Fibroblast of lung (primary cell): ENCODE measurements around the gene CDK15. TPM values are rescaled to one million over a fixed set of nuclear protein-coding genes. Genes with fewer than 3 reads are reported as not detected.

Experiments
- DNase-seq, 2 donors: peaks; one replicate each; pipeline versions ENCODE4 v3.0.0 to v3.0.0-alpha.2; 2010; ENCODE audit warnings: low read depth in 2 of 2
- H2AFZ ChIP-seq: 2 replicates; pipeline ENCODE4 v1.5.1; 2012; ENCODE audit warnings: low read length, control low read depth, inconsistent platforms
- H3K27ac ChIP-seq: 2 replicates; pipeline ENCODE4 v1.5.1; 2011; ENCODE audit warnings: low read length, control low read depth; ENCODE audit not compliant: insufficient read depth
- H3K27me3 ChIP-seq: 2 replicates; pipeline ENCODE4 v1.5.1; 2011; ENCODE audit warnings: mild to moderate bottlenecking, low read length; ENCODE audit not compliant: control insufficient read depth, insufficient read depth
- H3K36me3 ChIP-seq: 2 replicates; pipeline ENCODE4 v1.5.1; 2011; ENCODE audit warnings: low read length; ENCODE audit not compliant: control insufficient read depth, insufficient read depth
- H3K4me1 ChIP-seq: 2 replicates; pipeline ENCODE4 v1.5.1; 2011; ENCODE audit warnings: low read length; ENCODE audit not compliant: control insufficient read depth, insufficient read depth; ENCODE audit errors: extremely low read depth
- H3K4me2 ChIP-seq: 2 replicates; pipeline ENCODE4 v1.5.1; 2011; ENCODE audit warnings: low read length, control low read depth; ENCODE audit not compliant: insufficient read depth; ENCODE audit errors: extremely low read depth
- H3K4me3 ChIP-seq, 4 experiments: fragments of 200-600 bp in 1 of 4; sonication (generic) in 1 of 4; replicated peaks in 1 of 4; 2 replicates each; pipeline ENCODE4 v1.5.1; 2011 to 2016; ENCODE audit warnings: low read length in 4 of 4, low read depth in 3 of 4, mild to moderate bottlenecking in 3 of 4, control low read depth in 2 of 4, inconsistent platforms in 1 of 4, mixed read lengths in 1 of 4; ENCODE audit not compliant: insufficient read depth in 1 of 4; ENCODE audit errors: control extremely low read depth in 1 of 4
- H3K79me2 ChIP-seq: 2 replicates; pipeline ENCODE4 v1.5.1; 2012; ENCODE audit warnings: mild to moderate bottlenecking, low read length, inconsistent platforms; ENCODE audit not compliant: control insufficient read depth, insufficient read depth
- H3K9ac ChIP-seq: 2 replicates; pipeline ENCODE4 v1.5.1; 2011; ENCODE audit warnings: mild to moderate bottlenecking, low read length, control low read depth; ENCODE audit not compliant: insufficient read depth
- H3K9me3 ChIP-seq: 2 replicates; pipeline ENCODE4 v1.5.1; 2012; ENCODE audit warnings: low read depth, low read length; ENCODE audit not compliant: control insufficient read depth, insufficient read depth
- H4K20me1 ChIP-seq: 2 replicates; pipeline ENCODE4 v1.5.1; 2011; ENCODE audit warnings: low read length; ENCODE audit not compliant: control insufficient read depth, insufficient read depth; ENCODE audit errors: extremely low read depth
- CTCF ChIP-seq, 2 donors: IDR thresholded peaks in 1 of 2; conservative IDR thresholded peaks in 1 of 2; 1 replicate in 1 of 2; 2 replicates in 1 of 2; pipeline ENCODE4 v1.5.1; 2011 to 2012; ENCODE audit warnings: low read length in 2 of 2, control low read depth in 1 of 2, inconsistent platforms in 1 of 2, low read depth in 1 of 2, mild to moderate bottlenecking in 1 of 2
- EZH2 ChIP-seq: IDR thresholded peaks from 2 replicates; pipeline ENCODE4 v1.5.1; 2012; ENCODE audit warnings: low read length, control low read depth, mild to moderate bottlenecking; ENCODE audit errors: missing control alignments
- polyA plus RNA-seq, 2 donors: library from polyadenylated mRNA; depleted of rRNA in 1 of 2; stranded (reverse) in 1 of 2; unstranded in 1 of 2; fragments of >200 nt; gene quantifications; 2 replicates each; pipeline ENCODE4 v1.2.1, GENCODE V29; 2011 to 2012; ENCODE audit warnings: missing spikeins in 1 of 2
- total RNA-seq: library from RNA; depleted of rRNA; stranded (reverse); fragments of >200 nt; gene quantifications from 2 replicates; pipeline ENCODE4 v1.2.1, GENCODE V29; 2014

The CDK15 gene
- total and polyA plus RNA-seq, 2 donors (not counting 1 experiment from before 2014, with no cell fraction given) = 2.3 to 5.1 TPM

GRCh38 chr2:201880579-201880978, 74.2 kb downstream of the CDK15 start:
- Histone ChIP-seq H4K20me1 (no peaks in the 10 kb centered on the region), H3K36me3 (no peaks in the 10 kb centered on the region), H3K79me2 (no peaks in the 10 kb centered on the region), H3K9ac (no peak overlapping the region), H3K27me3 (no peaks in the 10 kb centered on the region), H3K4me3 (no peak overlapping the region), H3K4me2 (peak overlapping the region; percentile 53), H2AFZ (peak overlapping the region; percentile 14), H3K4me1 (peaks cover 23% of the 10 kb centered on the region), H3K9me3 (no peaks in the 10 kb centered on the region), H3K27ac (peak overlapping the region; percentile 62)
- peak; percentile 50 to 67 for DNase-seq
- TF ChIP-seq CTCF (conservative IDR thresholded peaks at IDR 0.05 in 1 of 2, IDR thresholded peaks at IDR 0.05 in 1 of 2; ENCODE audit: low read depth in 1 of 2, low read length in 2 of 2) (no peak), EZH2 (no peak)

GRCh38 chr2:201880993-201881611, 74.8 kb downstream of the CDK15 start:
- peak overlapping the region; percentile 53 for H3K4me2 ChIP-seq
- H3K4me3 ChIP-seq = no peak overlapping the region
- peaks cover 23% of the 10 kb centered on the region for H3K4me1 ChIP-seq
- no peak for TF ChIP-seq CTCF (conservative IDR thresholded peaks at IDR 0.05 in 1 of 2, IDR thresholded peaks at IDR 0.05 in 1 of 2; ENCODE audit: low read depth in 1 of 2, low read length in 2 of 2)
- no peaks in the 10 kb centered on the region for H3K27me3 ChIP-seq
- DNase-seq = peak; percentile 36 to 74
- H2AFZ ChIP-seq = peak overlapping the region; percentile 14
- no peaks in the 10 kb centered on the region for H4K20me1 ChIP-seq
- H3K9me3 ChIP-seq = no peaks in the 10 kb centered on the region
- H3K36me3 ChIP-seq = no peaks in the 10 kb centered on the region
- H3K79me2 ChIP-seq = no peaks in the 10 kb centered on the region
- H3K27ac ChIP-seq = peak overlapping the region; percentile 62
- H3K9ac ChIP-seq = no peak overlapping the region

- Histone ChIP-seq H3K4me2 (no peak overlapping the region), H3K36me3 (no peaks in the 10 kb centered on the region), H3K4me1 (peaks cover 23% of the 10 kb centered on the region), H3K9me3 (no peaks in the 10 kb centered on the region), H3K27ac (peak overlapping the region; percentile 62), H3K9ac (no peak overlapping the region), H4K20me1 (no peaks in the 10 kb centered on the region), H2AFZ (no peak overlapping the region), H3K4me3 (no peak overlapping the region), H3K79me2 (no peaks in the 10 kb centered on the region), H3K27me3 (no peaks in the 10 kb centered on the region)
- TF ChIP-seq CTCF (conservative IDR thresholded peaks at IDR 0.05 in 1 of 2, IDR thresholded peaks at IDR 0.05 in 1 of 2; ENCODE audit: low read depth in 1 of 2, low read length in 2 of 2) (no peak), EZH2 (no peak)
- DNase-seq = peak in 1 of 2 donors; percentile 51
These were observed 75.4 kb downstream of the CDK15 start for GRCh38 chr2:201881741-201882140.
